EH (cell line): ENCODE data around the gene CTRB2.
A peak's percentile ranks its signal among the peaks of the same experiment; 100 is the strongest.
"Not testable (repeated sequence)": the region's sequence is repeated elsewhere in the genome, so short reads cannot be mapped to it uniquely, and the experiment has no call there.

Source experiments
- DNase-seq: peaks from one replicate; pipeline ENCODE4 v3.0.0-alpha.2; 2015; ENCODE audit warnings: low read depth

Gene CTRB2

DNA sequence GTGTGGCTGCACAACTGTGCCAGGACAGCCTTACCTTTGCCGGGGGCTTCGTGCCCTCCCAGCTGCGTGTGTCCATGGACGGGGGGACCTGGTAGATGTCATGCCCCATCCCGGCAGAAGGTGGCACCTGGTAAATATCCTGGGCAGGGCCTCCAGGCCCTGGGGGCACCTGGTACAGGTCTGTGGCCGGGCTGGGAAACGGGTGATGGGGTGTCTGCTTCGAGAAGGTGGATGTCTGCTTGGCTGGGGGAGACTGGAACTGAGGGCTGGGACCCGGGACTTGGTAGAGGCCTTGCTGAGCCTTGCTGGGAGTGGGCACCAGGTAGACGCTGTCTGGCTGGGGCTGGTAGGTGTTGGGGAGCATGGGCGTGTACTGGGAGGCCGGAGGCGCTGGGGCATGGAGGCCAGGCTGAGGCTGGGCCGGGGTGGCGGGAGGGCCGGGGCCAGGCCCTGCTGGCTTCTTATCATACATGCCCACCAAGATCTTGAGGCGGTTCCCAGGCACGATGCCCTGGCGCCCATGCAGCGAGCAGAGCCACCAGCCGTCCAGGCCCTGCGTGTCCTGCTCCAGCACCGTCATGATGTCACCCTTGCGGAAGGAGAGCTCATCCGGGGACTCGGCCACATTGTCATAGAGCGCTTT lies 35.6 kb upstream of the CTRB2 start:
- DNase-seq: not testable (repeated sequence)

DNA sequence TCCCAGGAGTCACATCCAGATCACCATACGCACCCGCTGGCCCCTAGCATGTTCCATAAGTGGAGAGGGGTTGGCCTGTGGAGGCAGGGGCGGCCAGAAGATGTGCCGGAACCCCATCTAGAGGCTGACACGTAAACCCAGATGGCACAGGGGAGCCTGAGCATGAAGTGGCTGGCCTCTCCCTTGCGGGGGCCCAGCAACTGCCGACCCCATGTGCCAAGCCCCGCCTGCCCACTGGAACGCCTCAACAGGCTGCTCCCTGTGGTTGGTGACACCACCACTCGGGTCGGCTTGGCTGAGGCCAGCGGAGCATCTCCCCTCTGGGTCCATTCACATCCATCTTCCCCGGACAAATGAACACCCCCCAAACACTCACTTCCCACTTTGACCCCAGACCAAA lies 35.0 kb upstream of the CTRB2 start:
- DNase-seq: no peak

DNA sequence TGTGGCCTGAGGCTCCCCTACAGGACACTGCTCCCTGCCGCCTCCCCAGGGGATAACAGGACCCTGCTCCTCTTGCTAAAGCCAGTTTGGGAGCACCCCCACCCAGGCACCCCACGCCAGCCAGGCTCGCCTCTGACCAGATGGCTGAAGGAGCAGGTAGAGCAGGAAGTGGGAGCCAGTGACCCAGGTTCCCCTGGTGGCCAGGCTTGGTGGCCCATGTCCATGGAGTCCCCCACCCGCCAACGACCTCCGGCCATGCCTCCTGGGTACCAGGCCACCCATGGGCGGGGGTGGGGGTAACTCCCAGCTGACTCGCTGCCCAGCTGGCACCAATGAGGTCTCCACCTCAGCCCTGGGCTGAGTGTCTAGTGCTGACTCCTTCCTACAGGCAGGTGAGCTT lies 34.5 kb upstream of the CTRB2 start:
- DNase-seq: no peak

GRCh38 chr16:75240633-75241032 lies 33.7 kb upstream of the CTRB2 start:
- not testable (repeated sequence) for DNase-seq

DNA sequence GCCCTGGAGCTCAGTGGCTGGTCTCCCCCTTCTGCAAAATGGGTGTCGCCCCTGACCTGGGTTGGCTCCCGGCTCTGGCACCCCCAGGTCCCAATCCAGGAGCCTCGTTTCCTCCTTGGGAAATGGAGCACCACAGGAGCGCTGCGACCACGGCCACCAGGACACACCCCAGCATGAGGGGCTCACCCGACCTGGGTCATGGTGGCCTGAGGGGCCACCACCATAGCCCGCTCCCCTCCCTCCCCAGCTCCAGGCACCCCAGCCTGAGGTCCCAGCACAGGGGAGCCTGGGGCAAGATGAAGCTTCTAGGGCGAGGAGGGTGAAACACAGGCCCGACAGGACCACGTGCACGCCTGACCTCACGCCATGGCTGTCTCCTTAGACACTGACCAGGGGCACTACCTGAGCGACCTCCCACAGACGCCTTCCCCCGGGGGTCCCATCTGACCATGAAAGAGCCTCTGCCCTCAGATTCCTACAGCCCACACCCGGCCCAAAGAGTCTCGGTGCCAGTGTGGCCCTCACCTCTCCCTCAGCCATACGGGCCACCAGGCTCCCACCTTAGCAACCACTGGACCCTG lies 32.7 kb upstream of the CTRB2 start:
- no peak for DNase-seq

DNA sequence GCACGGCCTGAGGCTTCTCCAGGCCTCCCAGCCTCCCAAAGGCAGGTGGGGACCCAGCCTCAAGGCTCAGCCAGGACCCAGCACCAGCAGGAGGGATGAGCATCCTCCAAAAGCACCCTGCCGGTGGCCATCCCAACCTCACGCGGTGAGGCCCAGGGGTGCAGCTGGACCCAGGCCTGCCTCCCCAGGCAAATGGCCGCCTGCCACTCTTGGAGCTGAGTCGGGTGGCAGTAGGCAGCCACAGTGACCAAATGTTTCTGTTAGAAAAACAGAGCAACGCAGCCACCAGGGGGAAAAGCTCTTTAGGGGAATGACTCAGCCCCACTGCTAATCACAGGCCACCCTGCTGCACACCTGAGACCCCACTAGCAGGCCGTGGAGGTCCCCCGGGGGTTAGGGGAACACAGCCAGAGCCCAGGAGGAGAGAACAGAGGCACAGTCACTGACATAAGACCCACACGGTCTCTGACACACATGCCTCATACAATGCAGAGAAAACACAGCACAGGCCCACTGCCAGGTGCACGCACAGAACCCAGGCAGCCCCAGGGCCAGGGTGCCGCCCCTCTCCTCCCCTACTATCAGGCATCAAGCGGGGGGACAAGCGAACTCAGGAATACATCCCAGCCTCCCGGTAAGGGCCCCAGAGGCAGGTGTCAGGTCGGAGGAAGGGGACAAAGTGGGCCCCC lies 32.0 kb upstream of the CTRB2 start:
- DNase-seq: peak; percentile 79

DNA sequence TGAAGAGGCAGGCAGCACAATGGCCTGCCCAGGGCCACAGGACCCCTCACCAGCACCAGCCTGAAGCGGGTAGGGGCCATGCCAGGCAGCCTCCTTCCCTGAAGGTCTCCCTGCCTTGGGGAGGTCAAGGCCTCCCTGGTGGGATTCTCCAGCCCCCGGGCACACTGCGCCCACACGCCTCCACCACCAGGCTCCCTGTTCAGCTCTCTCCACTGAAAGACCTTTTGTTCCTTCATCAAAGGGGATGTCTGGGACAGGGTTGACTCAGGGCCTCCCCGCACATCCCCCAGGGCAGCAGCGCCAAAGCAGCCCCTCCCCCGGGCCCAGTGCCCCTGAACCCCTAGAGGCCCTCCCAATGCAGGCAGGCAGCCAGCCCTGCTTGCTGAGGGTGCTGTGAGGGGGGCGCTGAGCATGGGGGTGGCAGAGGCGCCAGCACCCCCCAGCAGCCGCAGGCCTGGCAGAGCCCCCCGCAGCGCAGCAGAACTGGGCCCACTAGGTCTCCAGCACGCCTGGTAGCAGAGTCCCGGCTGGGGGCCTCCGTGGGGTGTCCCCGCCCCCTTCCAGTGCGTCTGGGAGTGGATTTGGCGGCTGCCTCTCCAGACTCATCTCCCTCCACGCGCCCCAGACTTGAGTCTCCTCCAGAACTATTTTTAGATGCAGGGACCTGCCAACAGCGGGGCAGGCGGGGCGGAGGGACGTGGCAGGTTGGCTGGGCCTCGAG lies 31.3 kb upstream of the CTRB2 start:
- DNase-seq: peak; percentile 95

DNA sequence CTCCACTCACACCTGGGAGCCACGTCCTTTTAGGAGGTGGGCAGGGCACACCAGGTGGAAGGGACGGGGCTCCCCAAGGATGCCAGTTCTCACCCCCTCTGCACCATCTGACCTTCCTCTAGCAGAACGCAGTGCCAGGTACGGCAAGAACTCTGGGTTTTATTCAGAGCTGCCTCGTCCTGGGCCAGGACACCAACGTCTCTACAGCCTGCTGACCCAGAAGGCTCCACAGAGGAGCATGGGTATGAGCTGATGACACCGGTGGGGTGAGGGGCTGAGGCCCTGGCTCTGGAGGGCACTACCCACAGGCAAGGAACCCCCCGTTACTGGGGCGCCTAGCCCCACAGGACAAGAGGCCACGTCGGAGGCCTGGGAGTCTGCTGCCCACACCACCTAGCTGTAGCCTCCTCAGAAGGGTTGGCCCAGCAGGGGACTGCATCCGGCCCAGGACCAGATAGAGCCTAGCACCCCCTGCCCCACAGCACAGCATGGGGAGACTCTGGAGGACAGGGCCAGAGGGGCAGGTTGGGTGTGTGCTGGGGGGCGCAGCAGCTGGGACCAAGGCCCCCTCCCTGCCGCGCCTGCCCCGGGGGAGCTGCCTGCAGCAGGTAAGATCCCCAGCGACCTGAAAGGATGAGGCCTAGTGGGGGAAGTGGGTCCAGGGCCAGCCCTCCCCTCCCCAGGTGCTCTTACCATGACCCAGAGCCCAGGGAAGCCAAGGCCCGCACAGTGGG lies 30.6 kb upstream of the CTRB2 start:
- DNase-seq: no peak

- DNase-seq: no peak
Measured at GRCh38 chr16:75236736-75237397, 29.9 kb upstream of the CTRB2 start.

GRCh38 chr16:75236232-75236631 lies 29.3 kb upstream of the CTRB2 start:
- DNase-seq: no peak

DNA sequence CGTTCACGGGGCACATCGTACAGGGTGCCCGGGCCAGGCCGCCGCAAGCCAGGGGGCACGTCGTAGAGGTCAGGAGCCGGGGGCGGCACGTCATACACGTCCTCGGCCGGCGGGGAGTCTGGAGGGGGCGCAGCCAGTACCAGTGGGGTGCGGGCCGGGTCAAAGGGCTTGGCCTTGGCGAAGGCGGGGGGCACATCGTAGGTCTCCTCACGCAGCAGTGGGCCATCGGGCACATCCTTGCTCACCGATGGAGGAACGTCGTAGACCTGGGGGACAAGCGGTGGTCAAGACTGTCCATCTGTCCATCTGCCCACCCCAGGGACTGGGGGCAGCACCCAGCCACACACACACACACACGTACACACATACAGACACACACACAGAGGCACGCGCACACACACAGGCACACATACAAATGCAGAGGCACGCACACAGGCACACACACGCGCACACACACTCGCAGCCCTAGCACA lies 28.8 kb upstream of the CTRB2 start:
- no peak for DNase-seq

DNA sequence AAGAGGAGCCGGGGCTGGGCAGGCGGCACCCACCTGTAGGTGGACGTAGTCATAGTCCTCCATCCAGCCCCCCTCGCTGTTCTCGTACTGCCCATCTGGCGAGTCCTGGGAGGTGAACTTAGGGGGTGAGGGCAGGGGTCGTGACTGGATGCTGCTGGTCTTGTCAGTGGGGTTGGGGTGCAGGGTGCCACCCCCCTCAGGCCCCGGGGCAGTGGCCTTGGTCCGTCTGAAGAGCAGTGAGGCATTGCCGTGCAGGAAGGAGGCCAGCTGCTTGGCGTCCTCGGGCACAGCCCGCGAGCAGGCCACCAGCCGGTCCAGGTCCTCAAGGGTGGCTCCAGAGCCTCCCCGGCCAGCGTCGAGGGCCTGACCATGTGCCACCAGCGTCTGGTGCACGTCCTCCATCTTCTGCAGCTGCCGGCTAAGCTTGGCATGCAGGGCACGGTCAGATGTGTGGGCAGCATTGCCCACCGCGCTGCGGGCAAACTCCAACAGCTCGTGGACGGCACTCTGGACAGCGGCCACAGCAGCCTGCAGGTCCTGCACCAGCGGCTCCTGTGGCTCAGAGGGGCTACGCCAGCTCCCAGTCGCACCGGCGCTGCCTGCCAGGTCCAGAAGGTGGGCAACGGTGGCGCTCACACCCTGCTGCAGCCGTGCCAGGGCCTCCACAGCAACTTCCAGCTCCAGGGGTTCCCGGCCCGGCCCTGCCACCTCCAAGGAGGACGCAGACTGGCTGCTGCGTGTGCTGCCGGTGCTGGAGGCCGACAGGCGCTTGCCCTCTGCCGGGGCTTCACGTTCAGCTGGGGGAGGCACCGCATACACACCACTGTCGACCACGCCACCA lies 28.1 kb upstream of the CTRB2 start:
- no peak for DNase-seq

DNA sequence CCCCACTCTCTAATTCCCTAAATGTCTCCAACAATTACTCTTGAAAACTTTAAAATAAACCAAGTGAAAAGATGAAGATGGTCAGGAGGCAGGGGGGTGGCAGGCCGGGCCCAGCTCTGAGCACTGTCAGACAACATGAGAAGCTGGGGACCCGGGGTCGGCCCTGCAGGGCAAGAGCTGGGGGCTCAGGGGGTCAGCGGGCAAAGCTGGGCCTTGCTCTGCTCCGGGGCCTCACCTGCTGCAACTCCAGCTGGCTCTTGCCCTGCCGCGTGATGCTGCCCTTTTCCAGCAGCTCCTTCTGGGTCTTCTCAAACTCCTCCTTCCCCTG lies 26.6 kb upstream of the CTRB2 start:
- DNase-seq: no peak

DNA sequence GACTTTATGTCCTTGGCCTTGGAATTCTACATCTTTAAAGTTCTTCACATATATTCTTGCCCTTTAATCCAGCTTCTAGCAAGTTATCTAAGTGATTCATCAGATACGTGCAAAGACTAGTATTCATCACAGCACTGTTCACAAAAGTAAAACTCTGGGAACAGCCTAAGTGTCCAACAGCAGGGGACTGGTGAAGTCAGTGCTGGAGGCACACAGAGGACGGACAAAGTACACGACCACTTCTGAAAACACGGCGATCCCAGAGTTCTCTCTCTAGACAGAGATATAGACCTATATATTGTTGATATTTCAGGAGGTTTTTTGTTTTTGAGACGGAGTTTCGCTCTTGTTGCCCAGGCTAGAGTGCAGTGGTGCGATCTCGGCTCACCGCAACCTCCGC lies 24.6 kb upstream of the CTRB2 start:
- no peak for DNase-seq

GRCh38 chr16:75230471-75231110 lies 23.6 kb upstream of the CTRB2 start:
- no peak for DNase-seq

GRCh38 chr16:75229172-75230031 lies 22.4 kb upstream of the CTRB2 start:
- no peak for DNase-seq

DNA sequence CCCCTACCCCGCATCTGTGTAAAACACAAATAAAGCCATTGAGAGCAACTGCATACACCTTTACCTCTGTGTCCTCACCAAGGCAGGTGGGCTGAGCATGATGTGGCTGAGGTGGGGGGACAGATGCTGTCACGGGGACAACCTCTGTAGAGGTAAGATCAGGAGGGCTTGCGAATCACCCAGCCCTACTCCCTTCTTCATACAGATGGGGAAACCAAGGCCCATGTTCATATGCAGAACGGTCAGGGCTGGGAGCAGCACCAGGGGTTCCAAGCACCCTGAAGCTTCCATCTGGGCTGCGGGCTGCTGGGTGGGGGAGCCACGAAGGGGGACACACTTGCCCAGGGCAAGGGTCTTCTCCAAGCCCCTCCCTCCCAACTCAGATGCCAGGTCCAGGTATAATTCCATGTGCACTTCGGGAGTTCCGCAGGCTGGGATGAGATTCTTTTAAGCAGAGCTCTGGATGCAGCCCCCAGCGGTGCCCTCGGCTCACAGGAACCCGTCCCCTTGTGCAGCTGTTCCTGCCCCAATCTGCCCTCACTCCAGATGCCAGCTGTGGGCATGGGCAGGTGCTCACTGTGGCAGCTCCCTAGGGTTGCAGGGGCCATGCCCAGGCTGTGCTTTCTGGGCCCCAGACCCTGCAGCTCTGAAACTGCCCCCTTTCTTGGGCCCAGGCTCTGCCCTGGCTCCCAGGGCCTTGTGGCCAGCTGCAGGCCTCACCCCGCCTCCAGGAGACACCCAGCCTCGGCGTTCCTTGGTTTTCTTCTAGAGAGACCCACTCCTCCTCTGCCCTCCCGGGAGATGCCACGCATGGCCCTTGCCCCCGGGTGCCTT lies 21.4 kb upstream of the CTRB2 start:
- DNase-seq: no peak

DNA sequence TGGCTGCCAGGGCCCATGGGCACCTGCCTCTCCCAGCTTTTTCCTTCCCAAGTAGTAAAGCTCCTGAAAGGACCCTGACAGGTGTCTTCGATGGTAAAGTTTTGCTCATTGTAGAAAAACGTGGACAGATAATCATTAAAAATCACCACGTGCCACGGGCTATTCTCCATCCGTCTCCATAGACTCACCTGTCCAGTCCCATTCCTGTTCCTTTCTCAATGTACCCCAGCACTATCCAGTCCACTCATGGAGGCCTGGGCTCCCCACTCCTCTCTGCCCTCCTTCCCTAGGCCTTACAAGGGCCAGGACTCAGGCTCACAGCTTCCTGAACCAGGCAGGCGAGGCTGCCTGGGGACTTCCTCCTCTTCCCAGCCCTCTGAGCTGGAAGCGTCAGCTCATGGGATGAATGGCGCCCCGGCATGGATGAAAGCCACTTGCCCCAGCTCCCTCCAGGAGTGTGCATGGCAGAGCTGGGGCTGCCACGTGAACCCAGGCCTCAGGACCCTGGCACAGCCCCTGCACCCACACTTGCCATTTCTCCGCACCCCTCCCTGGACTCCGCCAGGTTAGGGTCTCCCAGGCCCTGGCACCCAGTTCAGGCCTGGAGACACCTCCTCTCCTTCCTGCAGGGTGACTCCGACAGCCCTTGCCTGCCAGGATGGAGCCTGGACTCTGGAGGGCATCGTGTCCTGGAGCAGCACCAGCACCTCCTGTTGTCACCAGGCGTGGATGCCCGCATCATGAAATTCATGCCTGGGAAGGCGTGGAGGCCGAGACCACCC lies 20.6 kb upstream of the CTRB2 start:
- DNase-seq: no peak
